GM19438 (cell line): Measurements from ENCODE around the gene PRKN.
"Not testable (repeated sequence)": the region's sequence is repeated elsewhere in the genome, so short reads cannot be mapped to it uniquely, and the experiment has no call there.

Experiments
- ATAC-seq: cut with Tn5 transposase; IDR thresholded peaks from one replicate; pipeline ENCODE4 v1.9.1; 2021; ENCODE audit warnings: low read depth; ENCODE audit not compliant: unreplicated experiment

The PRKN gene

DNA sequence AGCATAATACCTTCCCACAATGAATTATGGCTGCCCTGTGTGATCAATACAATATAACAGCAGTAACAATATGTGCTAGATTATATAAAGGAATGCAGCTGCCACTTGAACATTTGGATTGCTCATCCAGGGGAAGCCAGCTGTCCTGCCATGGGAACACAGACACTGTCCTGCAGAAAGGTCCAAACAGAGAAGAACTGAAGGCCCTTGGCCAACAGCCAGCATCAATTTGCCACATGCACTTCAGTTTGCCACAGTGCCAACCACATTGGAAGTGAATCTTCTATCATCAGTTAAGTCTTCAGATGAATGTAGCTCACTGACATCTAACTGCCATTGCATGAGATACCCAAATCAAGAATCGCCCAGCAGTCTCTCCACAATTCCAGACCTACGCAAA lies 332.4 kb downstream of the PRKN start:
- ATAC-seq: no peak

DNA sequence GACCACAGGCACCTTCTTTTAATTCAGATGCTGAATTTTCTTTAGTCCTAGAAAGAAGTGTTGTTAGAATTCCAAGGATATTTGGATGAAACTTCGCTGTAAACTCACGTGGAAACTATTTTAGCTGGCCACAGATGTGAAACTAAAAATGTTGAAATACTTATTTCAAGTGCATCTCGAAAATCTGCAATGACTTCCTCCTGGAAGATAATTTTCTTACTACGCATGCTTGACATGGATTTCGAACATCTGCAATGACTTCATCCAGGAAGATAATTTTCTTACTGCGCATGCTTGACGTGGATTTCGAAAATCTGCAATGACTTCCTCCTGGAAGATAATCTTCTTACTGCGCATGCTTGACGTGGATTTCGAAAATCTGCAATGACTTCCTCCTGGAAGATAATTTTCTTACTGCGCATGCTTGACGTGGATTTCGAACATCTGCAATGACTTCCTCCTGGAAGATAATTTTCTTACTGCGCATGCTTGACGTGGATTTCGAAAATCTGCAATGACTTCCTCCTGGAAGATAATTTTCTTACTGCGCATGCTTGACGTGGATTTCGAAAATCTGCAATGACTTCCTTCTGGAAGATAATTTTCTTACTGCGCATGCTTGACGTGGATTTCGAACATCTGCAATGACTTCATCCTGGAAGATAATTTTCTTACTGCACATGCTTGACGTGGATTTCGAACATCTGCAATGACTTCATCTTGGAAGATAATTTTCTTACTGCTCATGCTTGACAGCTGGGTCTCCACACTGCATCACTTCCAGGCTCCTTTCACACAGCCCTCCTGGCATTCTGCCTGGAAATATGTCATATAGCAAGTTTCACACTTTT lies 336.4 kb downstream of the PRKN start:
- not testable (repeated sequence) for ATAC-seq

DNA sequence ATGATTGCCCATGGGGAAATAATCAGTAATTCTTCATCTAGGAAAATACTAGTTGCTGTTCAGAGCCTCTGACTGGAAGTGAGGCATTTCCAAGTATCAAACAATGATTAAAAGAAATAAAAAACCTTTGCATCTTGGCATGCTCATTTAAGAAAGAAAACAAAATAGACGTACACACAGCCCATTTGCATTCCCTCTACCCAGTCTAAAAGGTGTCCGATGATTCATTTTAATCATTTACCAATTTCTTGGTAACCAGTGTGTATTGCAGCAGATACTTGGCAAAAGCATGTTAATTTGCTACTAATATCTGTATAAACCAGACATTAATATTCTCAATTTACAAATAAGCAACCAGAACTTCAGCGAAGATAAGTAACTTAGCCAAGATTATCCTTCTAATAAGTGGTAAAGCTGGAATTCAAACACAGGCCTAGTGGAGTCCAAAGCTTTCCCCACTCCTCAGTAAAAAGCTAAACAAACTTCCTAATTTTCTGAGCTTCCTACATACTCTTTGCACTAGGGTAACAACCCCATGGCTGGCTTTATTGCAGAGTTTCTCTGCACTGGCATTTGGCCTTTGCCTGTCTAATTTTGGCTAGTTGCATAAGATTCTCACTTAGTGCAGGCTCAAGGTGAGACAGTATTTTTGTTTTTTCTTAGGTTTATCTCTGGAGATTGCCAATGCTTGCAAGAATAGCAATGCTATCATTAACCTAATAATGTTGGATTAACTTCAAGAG lies 338.1 kb downstream of the PRKN start:
- ATAC-seq: no peak

DNA sequence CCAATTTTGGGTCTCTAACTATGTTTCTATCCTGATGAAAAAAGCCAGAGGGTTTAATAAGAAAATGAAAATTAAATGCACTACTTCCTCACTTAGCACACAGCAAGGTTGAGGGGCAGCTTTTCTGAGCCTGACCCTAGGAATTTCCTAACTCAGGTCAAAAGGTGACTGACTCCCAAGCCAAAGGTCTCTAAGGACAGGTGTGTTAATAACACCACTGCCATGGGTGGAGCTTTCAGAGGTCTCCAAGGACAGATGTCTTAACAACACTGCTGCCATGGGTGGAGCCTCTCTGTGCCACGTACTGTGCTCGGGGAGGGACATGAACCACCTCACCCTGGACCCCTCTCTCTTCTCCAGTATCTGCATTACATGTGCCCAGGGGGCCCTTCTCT lies 339.2 kb downstream of the PRKN start:
- ATAC-seq: no peak

DNA sequence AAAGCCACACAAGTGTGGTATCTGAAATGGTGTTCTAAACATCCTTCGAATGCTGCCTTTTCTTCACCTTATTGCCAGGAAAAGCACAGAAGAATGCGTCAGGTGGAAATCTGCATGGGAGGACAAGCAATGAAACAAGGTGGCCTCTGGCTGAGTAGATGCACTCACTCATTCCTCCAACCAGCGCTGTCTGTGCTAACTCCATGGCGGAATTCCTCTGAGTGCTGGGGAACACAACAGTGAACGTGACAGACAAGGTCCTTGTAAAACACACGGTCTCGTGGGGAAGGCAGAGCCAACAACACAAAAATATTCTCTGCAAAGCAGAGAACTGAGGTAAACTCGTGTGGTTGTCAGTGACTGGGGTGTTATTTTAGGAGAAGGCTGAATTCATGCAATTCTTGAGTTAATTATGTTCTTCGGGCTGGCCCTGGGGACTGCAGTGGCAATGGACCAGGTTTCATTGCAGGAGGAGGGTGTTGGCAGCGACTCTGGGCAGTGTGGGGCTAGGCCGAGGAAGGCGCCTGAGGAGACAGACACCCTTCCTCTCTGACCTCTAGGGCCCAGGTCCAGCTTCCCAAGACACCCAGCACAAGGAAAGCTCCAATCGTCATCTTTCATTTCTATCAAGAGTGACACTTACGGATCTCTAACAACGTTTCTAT lies 339.7 kb downstream of the PRKN start:
- no peak for ATAC-seq

DNA sequence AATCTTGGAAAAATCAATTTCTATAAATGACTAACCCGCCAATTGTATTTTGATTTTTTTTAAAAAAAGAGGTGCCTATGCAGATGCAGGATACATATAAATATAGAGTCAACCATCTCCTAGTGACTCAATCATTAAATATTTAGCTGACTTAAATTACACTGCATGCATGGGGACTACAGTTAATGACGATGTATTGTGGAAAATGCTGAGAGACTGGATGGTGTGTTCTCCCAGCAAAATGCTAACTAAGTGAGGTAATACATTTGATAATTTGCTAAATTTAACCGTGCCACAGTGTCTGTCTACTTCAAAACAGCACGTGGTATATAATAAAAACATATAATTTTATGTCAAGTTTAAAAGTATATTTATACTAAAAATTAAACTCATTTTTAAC lies 341.6 kb downstream of the PRKN start:
- no peak for ATAC-seq

DNA sequence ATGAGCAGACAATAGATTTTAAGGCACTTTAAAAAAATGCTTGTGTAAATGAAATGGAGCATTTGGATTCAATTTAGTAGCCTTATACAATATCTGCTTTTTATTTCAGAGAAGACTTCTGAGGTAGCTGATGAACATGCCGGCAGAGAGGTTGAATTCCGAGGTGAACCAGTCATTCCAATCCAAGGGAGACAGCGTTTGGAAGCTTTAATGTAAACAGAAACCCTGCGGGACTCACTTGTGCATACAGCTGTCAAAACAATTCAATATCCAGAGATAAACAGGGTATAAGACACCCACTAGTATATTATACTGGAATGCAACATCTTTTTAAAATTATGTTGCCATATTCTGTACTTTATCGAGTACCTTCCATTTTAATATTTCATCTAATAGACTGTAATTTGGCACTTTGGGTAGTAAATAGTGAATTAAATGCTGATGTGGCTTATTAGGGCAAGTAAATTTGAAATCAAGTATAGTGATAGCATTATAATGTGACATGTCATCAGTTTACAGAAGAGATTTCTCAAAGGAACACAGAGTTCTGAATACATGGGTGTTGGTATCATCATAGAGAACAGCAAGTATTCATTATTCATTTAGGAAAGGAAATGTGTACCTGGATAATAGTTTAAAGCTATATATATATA lies 347.7 kb downstream of the PRKN start:
- no peak for ATAC-seq

DNA sequence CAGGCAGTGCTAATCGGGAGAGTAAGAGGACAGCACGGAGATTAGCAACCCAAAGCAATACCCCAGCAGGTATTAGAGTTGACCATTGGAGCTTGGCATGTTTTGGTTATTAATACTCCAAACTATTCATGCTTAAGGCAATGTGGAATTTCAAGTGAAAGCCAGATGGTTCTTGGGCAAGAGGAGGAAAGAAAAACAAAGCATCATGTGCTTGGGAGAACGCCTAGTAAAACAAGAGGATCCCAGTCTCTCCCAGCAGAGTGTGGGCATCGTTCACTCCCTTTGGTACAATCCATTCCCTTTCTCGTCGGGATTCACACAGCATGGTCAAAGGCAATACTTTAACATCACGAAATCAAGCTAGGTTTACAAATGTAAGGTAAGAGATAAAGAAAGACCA lies 349.8 kb downstream of the PRKN start:
- ATAC-seq: no peak

DNA sequence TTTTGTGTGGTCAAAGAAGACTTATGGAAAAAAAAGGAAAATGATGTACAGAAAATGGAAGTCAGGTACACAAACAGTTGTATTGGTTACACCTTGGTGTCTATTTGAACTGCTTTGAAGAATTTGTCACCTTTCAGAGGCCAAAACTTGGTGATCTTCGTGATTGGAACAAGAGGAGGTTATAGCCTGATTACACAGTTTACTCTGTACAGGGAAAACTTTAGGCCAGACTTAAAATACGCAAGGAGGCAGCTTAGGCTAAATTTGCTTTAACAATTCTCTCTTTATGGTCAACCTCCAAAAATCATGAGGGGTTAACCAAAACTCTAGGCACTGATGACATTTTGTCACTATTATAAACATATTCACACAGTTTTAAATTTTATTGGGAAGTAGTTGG lies 353.7 kb downstream of the PRKN start:
- ATAC-seq: no peak

DNA sequence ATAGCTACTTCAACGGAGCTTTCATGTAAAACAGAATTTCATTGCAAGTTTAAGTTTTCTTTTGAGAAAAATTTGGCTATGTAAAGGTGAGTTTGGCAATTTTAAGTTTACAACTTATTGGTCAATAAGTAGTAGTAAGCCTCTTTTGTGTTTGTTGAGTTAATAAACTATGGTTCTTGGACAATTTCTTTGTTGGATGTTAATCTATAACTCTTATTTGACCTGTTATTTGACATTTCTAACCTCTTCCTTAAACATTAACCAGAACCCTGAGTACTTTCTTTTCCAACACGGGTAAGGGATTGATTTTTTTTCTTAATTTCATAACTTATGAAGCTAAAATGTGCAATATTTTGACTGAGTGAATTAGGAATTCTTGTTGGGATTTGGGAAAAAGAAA lies 354.4 kb downstream of the PRKN start:
- ATAC-seq: no peak

DNA sequence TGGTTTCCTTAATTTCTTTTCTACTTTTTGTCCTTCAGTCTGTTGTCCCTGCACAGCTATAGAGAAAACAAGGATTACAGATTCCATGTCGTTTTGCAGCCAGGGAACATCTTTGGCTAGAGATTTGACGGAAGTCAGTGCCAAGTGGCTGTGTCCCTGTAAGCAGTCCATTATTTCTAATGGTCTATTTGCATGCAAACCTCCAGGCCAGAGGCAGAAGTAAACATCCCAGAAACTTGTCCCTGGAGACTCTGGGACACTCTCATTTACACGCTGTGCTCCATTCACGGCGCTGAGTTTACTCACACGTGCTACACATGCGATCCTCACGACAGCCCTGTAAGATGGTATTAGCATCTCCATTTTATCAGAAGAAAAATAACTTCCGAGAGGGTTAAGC lies 355.5 kb downstream of the PRKN start:
- ATAC-seq: no peak

DNA sequence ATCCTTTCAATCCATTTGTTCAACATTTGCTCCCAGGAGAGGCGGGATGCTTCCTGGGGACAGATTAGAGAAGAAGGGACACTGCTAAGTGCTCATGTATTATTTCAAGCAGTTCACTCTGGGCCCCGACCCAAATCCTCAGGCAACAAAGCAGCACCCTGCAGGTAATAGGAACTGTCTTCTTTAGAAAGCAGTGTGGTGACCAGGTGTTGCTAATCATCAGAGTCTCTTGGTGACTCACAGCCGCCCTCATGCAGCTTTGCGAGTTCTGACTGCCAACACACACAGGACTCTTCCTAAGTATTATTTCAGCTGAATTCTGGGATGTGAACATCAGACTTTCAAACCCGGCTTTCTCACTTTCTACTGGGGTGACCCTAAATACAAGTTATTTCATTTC lies 356.4 kb downstream of the PRKN start:
- no peak for ATAC-seq

DNA sequence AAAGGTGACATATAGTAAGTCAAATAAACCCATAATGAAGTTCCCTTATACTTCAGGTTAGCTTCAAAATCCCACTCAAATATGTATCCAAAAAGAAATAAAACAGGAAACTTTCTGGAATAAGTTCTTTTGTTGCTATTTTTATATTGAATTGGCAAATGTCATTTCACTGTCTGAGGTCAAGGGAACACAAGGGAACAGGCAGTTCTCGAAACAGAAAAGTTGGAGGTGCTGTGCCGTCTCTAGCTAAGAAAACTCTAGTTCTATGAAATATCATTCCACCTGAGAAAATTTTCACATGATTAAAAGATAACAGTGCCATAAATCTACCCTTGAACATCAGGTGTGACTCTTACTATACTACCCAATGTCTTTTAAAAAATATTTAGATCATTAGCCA lies 358.5 kb downstream of the PRKN start:
- no peak for ATAC-seq

DNA sequence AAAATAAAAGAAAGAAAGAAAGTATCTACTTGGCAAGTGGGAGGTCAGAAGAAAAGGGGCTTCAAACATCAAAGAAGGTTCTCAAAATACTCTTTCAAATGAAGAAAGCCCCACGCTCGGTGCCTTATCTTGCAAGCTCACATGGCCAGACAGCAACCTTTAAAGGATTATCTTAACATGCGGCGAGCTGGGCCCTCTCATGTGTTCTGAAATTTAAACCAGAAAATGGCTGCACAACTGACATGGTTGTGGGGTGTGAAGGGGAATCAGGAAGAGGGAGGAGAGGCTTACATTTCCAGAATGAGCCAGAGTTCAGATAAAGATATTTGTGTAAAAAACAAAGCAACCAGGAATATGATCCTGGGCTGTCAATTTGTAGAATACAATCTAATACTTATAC lies 363.1 kb downstream of the PRKN start:
- no peak for ATAC-seq

DNA sequence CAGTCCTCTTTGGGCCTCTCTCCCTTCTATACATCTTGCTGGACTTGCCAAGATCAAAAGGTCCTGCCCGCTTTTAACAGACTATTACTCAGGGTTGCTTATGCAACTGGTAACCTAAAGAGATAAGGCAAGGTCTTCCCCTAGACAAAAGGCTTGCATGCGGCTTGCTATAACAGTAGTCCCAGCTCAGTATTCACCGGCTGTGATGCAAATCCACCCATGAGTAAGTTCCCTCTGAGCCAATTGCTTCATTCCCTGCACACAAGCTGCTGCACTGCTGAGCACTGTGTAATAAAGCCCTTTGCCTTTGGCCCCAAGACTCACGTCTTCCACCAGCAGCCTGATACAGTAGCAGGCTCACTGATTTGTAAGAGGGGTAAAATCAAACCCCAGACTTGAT lies 363.8 kb downstream of the PRKN start:
- no peak for ATAC-seq

DNA sequence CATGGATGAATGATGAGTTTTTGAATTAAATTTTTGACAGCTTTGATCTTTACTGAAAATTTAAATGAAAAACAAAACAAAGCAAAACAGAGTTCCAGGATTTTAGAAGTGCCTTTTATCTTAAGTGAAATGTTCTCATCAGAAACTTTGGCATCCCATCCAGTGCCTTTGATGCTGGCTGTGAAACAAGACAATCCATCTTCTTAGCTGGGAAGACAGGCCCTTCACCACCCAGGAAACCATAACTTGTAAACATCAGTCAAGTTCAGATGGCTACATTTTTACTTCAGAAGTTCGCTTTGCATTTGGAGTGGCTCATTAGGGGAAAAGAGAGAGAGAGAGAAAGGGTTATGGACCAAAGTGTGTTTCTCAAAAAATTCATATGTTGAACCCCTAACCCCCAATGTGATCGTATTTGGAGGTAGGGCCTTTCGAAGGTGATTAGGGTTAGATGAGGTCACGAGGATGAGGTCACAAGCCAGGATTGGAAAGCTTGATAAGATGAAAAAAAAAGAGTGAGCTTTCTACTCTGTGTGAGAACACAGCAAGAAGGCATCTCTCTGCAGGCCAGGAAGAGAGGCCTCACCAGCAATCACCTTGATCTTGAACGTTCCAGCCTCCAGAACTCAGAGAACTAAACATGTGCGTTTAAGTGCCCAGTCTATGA lies 366.5 kb downstream of the PRKN start:
- no peak for ATAC-seq

DNA sequence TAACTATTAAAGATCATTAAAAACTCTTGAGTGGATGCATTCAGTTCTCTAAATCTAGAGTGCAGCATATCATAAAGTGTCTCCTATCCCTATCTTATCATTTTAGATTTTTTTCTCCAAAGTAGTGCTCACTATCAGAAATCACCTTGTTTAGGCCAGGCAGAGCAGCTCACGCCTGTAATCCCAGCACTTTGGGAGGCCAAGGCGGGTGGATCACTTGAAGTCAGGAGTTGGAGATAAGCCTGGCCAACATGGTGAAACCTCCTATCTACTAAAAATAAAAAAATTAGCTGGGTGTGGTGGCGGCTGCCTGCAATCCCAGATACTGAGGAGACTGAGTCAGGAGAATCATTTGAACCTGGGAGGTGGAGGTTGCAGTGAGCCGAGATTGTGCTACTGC lies 368.9 kb downstream of the PRKN start:
- ATAC-seq: no peak

DNA sequence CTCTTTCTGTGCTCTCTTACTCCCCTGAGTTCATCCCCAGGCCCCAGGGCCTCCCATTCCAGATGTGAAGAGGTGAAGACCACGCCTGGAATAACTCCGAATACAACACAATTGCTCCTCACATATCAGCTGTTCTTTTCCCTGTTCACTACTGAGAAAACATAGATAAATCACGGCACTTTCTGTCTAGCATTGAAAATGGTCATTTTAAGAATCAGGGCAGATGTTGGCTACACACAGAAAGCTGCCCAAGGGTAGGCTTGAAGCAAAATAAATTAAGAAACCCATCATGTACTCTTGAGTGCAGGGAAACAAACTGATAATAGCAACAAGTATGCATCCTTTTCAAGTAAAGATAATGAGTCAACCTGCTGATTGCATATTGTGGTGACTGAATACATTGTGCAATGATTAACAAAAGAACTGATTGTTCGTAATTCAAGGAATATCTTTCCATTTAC lies 382.5 kb downstream of the PRKN start:
- no peak for ATAC-seq

DNA sequence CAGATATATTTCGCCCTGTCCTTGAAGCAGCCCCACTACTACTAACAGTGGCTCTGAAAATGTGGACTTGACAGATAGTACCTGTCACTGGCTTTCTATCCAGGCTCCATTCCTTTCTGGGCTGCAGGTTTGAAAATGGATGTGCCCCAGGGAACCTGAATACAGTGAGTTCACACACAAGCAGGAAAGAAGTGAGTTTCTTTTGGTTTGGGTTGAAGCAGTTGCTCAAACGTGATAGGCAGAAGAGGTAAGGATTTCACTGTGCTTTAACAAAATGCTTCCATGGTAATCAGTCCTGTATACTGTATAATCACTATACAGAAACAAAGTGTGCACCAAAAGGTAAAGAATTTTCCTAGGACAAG lies 382.9 kb downstream of the PRKN start:
- no peak for ATAC-seq

DNA sequence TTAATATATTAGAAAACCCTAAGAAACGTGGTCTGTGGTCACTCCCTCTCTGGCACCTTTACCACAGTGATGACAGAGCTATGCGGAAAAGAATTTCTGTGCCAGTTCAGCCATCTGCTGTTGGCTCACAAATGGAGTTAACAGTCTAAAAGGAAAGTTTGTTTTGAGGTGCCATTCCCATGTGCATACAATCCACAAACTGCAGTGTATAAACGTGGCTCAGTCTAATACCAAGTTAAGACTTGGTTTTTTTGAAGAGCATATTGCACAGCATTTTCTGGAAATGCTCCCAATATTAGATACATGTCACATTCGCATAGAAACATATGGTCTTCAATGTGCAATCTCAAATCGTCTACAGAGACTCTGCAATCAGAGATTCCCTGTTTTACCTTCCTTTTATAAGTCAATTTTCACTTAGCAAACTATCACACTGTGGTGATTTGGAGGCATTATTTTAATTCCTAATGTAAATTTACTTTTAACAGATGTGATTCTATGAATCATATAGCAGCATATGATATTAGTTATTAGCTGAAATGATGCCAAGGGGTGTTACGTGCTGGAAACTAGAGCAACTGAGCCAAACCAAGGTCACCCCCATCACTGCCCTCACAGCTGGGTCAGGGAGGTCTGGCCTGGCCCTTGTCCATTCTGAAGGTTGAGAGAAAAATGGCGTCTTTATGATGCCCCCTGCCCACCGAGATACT lies 383.5 kb downstream of the PRKN start:
- ATAC-seq: no peak
